GM12878 (cell line): ENCODE results near the gene ATG4B. TPM values are rescaled to one million over a fixed set of nuclear protein-coding genes. Genes with fewer than 3 reads are reported as not detected.

ENCODE experiments used
- ATAC-seq: fragments of 200-7000 bp; cut with Tn5 transposase; 3 replicates; pipeline ENCODE4 v1.9.1; 2020; ENCODE audit warnings: mild to moderate bottlenecking, moderate library complexity
- BruUV-seq: library from RNA; stranded (reverse); fragments of 400-500 nt; replicated peaks from 2 replicates; lab custom pipeline; 2021; lab: Mats Ljungman, UMichigan
- CTCF ChIA-PET: fragments of 300-600 bp; sonication (Branson Sonifier 250); formaldehyde crosslinking; extraction: SDS; loops from one replicate; lab custom pipeline; 2021; ENCODE audit warnings: inconsistent platforms; lab: Yijun Ruan, JAX
- POLR2A ChIA-PET: fragments of 350-600 bp; formaldehyde crosslinking; extraction: SDS; loops from one replicate; lab custom pipeline; 2021; ENCODE audit warnings: inconsistent platforms; lab: Charles Lee
- RAD21 ChIA-PET: fragments of 300-600 bp; sonication (Branson Sonifier 250); formaldehyde crosslinking; loops from one replicate; lab custom pipeline; 2023; ENCODE audit warnings: antibody characterized with exemption; ENCODE audit not compliant: unreplicated experiment; lab: Charles Lee
- SMC1A ChIA-PET: fragments of 300-600 bp; sonication (Branson Sonifier 250); formaldehyde crosslinking; loops from one replicate; lab custom pipeline; 2023; ENCODE audit not compliant: unreplicated experiment, uncharacterized antibody; lab: Charles Lee
- DNase-seq: peaks from one replicate; pipeline ENCODE4 v3.0.0-alpha.2; 2011; ENCODE audit warnings: low read depth, low spot score
- FAIRE-seq: peaks from 3 replicates; lab custom pipeline; 2011; peaks lifted over from hg19 to GRCh38; lab: Jason Lieb, UNC
- H2AFZ ChIP-seq: 2 replicates; pipeline ENCODE4 v1.6.0; 2011; ENCODE audit warnings: low read depth, low read length, control low read depth; ENCODE audit not compliant: control insufficient read depth
- H3K27ac ChIP-seq: 2 replicates; pipeline ENCODE4 v1.5.1; 2011; ENCODE audit warnings: control low read depth; ENCODE audit not compliant: control insufficient read depth, insufficient read depth
- H3K27me3 ChIP-seq, 2 experiments: replicated peaks in 1 of 2; 2 replicates each; pipeline versions ENCODE4 v1.6.0 to v1.6.1; 2011; ENCODE audit warnings: low read length in 1 of 2; ENCODE audit not compliant: control insufficient read depth in 2 of 2, insufficient read depth in 2 of 2
- H3K36me3 ChIP-seq, 2 experiments: 2 replicates each; pipeline ENCODE4 v1.5.1; 2011; ENCODE audit warnings: low read length in 1 of 2; ENCODE audit not compliant: control insufficient read depth in 2 of 2, insufficient read depth in 2 of 2
- H3K4me1 ChIP-seq: 2 replicates; pipeline ENCODE4 v1.6.1; 2011; ENCODE audit warnings: mild to moderate bottlenecking, low read length, moderate library complexity, mixed read lengths; ENCODE audit not compliant: control insufficient read depth, insufficient read depth
- H3K4me2 ChIP-seq: 2 replicates; pipeline ENCODE4 v1.6.0; 2011; ENCODE audit warnings: control low read depth; ENCODE audit not compliant: control insufficient read depth, insufficient read depth
- H3K4me3 ChIP-seq: fragments of 200-600 bp; sonication (generic); 2 replicates; pipeline ENCODE4 v1.5.1; 2016
- H3K79me2 ChIP-seq: 2 replicates; pipeline ENCODE4 v1.6.0; 2011; ENCODE audit warnings: low read length; ENCODE audit not compliant: control insufficient read depth, insufficient read depth
- H3K9ac ChIP-seq: 2 replicates; pipeline ENCODE4 v1.8.0; 2011; ENCODE audit warnings: low read length, control low read depth, mixed read lengths; ENCODE audit not compliant: control insufficient read depth, insufficient read depth
- H3K9me3 ChIP-seq: replicated peaks from 3 replicates; pipeline ENCODE4 v1.5.1; 2011; ENCODE audit warnings: mild to moderate bottlenecking, low read length; ENCODE audit not compliant: control insufficient read depth, insufficient read depth
- H4K20me1 ChIP-seq: 2 replicates; pipeline ENCODE4 v1.6.0; 2011; ENCODE audit not compliant: control insufficient read depth, insufficient read depth
- CUX1 ChIP-seq: IDR thresholded peaks from 2 replicates; pipeline ENCODE4 v1.6.1; 2012; ENCODE audit warnings: improper control_type of control experiment, low read depth, low read length; ENCODE audit not compliant: insufficient replicate concordance
- LARP7 ChIP-seq: fragments of 450-650 bp; IDR thresholded peaks from 2 replicates; pipeline ENCODE4 v1.6.1; 2017; ENCODE audit warnings: mild to moderate bottlenecking
- NR2C2 ChIP-seq: IDR thresholded peaks from 2 replicates; pipeline ENCODE4 v1.6.1; 2011; ENCODE audit warnings: borderline replicate concordance, low read depth; ENCODE audit not compliant: control insufficient read depth, insufficient read length
- RUNX3 ChIP-seq: IDR thresholded peaks from 2 replicates; pipeline ENCODE4 v1.6.1; 2012; ENCODE audit warnings: low read length, inconsistent platforms
- SKIL ChIP-seq: fragments of 450-650 bp; IDR thresholded peaks from 2 replicates; pipeline ENCODE4 v1.6.1; 2017; ENCODE audit warnings: mild to moderate bottlenecking, low read depth, inconsistent platforms; ENCODE audit not compliant: poor library complexity, severe bottlenecking
- SMC3 ChIP-seq: IDR thresholded peaks from 2 replicates; pipeline ENCODE4 v1.6.1; 2011; ENCODE audit warnings: low read length, improper control_type of control experiment, borderline replicate concordance
- SREBF1 ChIP-seq: IDR thresholded peaks from 2 replicates; pipeline ENCODE4 v1.6.1; 2012; ENCODE audit warnings: mild to moderate bottlenecking, low read length
- STAT3 ChIP-seq: IDR thresholded peaks from 2 replicates; pipeline ENCODE4 v1.6.1; 2011; ENCODE audit warnings: low read depth, low read length, improper control_type of control experiment
- WGBS: methylation state at CpG from one replicate; pipeline ENCODE4 v1.1.6; 2016; ENCODE audit warnings: low lambda C conversion rate; ENCODE audit not compliant: insufficient replicate concordance, insufficient coverage; ENCODE audit errors: missing lambda C conversion rate; 5-methylcytosine and 5-hydroxymethylcytosine counted together
- in situ Hi-C: fragments of 300-500 bp; cut with MboI; formaldehyde crosslinking; loops from 9 replicates; pipeline ENCODE4 v1.14.3; 2018; ENCODE audit warnings: mixed read lengths
- intact Hi-C: fragments of 100-400 bp; cut with micrococcal nuclease; formaldehyde crosslinking; loops from one replicate; pipeline ENCODE4 v1.14.2; 2022; ENCODE audit not compliant: unreplicated experiment
- polyA plus RNA-seq, 11 experiments: library from polyadenylated mRNA; depleted of rRNA in 4 of 11; unstranded in 6 of 11; stranded (reverse) in 5 of 11; fragments of >200 nt; fragmentation: Nextera tagmentation in 4 of 11; fragmentation: Illumina TruSeq in 1 of 11; extraction: Ambion mirVana in 4 of 11; extraction: Trizol in 1 of 11; gene quantifications; 1 replicate in 1 of 11; 2 replicates in 10 of 11; pipeline versions ENCODE4 v1.2.1 to v1.2.3, GENCODE V29; 2011 to 2016; ENCODE audit warnings: inconsistent platforms in 2 of 11, missing spikeins in 2 of 11, low read depth in 1 of 11
- total RNA-seq, 4 experiments: library from RNA; depleted of rRNA in 3 of 4; stranded (reverse); fragments of >200 nt in 3 of 4; fragmentation: Illumina TruSeq in 1 of 4; extraction: Trizol in 1 of 4; gene quantifications; 2 replicates each; pipeline versions ENCODE4 v1.2.1 to v1.2.3, GENCODE V29; 2013 to 2021

The ATG4B gene
- total and polyA plus RNA-seq, 10 of the 15 experiments (the other 5 are each of a cell fraction or from before 2014, with no cell fraction given) = 5.8 to 84.1 (median 64.9) TPM

- TF ChIP-seq SKIL (no peak), SMC3 (no peak), LARP7 (no peak)
Observed at GRCh38 chr2:241654551-241654950, 17.1 kb downstream of the ATG4B start (continued).

- CTCF ChIA-PET = no interaction called here
Observed at GRCh38 chr2:241655516-241656189, 18.2 kb downstream of the ATG4B start.

More at GRCh38 chr2:241655516-241656189, 18.2 kb downstream of the ATG4B start:
- no peaks in the 10 kb centered on the region for H3K9me3 ChIP-seq
- peaks cover 14 to 42% of the 10 kb centered on the region in 2 experiments for H3K36me3 ChIP-seq
- no peak for TF ChIP-seq STAT3
- TF ChIP-seq CUX1 = no peak
- no peak for TF ChIP-seq NR2C2
- TF ChIP-seq SREBF1 = no peak
- no peak for TF ChIP-seq RUNX3
- no peak overlapping the region for H3K9ac ChIP-seq
- H3K79me2 ChIP-seq = no peaks in the 10 kb centered on the region
- intact Hi-C loops (no loop called here), in situ Hi-C loops (loop anchor here (10.0 kb wide), 1 partner anchor 801 kb away; no protein-coding TSS in a partner anchor)
- H3K4me3 ChIP-seq = no peak overlapping the region
- H3K27ac ChIP-seq = no peak overlapping the region
- WGBS = 93% methylated on average over 16 of the region's 17 CpGs
- DNase-seq (no peak), FAIRE-seq (no peak), ATAC-seq (no peak)
- H3K27me3 ChIP-seq = no peaks in the 10 kb centered on the region
- RAD21 ChIA-PET = no interaction called here
- H4K20me1 ChIP-seq = no peaks in the 10 kb centered on the region
- POLR2A ChIA-PET = no interaction called here
- SMC1A ChIA-PET = no interaction called here
- no peak overlapping the region for H2AFZ ChIP-seq
- no peaks in the 10 kb centered on the region for H3K4me1 ChIP-seq
- no TSS peak for BruUV-seq
- no peak overlapping the region for H3K4me2 ChIP-seq
